ENCODE results near the gene LAMTOR3. TPM values are rescaled to one million over a fixed set of nuclear protein-coding genes. Genes with fewer than 3 reads are reported as not detected.

LAMTOR3 gene
- total RNA-seq, 1 experiment from 2014 or later, result 30.6 TPM

DNA sequence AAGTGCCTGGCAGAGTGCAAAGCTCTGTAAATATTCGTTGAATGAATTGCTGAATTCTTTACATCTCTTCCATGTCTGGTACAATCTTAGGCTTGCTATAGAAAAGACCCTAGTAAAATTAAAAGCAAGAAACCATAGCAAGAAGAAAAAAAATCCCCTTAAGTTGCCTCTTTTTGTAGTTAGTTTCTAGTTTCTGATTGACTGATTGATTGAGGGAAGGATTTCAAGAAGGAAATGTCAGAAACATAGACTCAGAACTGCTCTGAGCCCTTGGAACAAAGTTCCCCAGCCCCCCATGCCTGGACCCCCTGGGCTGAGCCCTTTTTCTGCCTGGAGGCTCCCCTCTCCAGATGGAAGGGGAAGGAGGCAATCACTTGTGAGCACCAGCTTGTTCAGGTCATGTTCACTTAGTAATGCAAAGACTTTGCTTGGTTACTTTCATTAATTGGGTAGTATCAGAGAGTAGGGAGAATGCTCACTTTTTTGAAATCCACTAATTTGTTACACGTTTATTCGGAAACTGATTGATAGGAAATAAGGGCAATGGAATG, 42.0 kb downstream of the LAMTOR3 start:
- H2BK20ac ChIP-seq (ENCODE audit: low read depth, low read length, poor library complexity, severe bottlenecking), result no peak overlapping the region
- TF ChIP-seq, protein P1, sequence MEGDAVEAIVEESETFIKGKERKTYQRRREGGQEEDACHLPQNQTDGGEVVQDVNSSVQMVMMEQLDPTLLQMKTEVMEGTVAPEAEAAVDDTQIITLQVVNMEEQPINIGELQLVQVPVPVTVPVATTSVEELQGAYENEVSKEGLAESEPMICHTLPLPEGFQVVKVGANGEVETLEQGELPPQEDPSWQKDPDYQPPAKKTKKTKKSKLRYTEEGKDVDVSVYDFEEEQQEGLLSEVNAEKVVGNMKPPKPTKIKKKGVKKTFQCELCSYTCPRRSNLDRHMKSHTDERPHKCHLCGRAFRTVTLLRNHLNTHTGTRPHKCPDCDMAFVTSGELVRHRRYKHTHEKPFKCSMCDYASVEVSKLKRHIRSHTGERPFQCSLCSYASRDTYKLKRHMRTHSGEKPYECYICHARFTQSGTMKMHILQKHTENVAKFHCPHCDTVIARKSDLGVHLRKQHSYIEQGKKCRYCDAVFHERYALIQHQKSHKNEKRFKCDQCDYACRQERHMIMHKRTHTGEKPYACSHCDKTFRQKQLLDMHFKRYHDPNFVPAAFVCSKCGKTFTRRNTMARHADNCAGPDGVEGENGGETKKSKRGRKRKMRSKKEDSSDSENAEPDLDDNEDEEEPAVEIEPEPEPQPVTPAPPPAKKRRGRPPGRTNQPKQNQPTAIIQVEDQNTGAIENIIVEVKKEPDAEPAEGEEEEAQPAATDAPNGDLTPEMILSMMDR (conservative IDR thresholded peaks at IDR 0.05), result no peak
- no peaks in the 10 kb centered on the region; a peak in 1 of 5 replicates for H3K9me3 Mint-ChIP-seq
- H3K4me2 ChIP-seq (ENCODE audit: insufficient read depth, insufficient read length, low read length), result no peak overlapping the region
- no peak overlapping the region for H4K91ac ChIP-seq (ENCODE audit: insufficient read length, low read depth, low read length)
- H3K4me3 Mint-ChIP-seq, result no peak overlapping the region
- peaks cover 7 to 11% of the 10 kb centered on the region in 2 experiments for H3K4me1 Mint-ChIP-seq
- H4K8ac ChIP-seq (replicated peaks; ENCODE audit: insufficient read length, low read depth, low read length), result no peak overlapping the region
- H3K9me3 ChIP-seq (ENCODE audit: control insufficient read depth, low read depth, low read length), result no peaks in the 10 kb centered on the region
- H3K18ac ChIP-seq (ENCODE audit: insufficient read length, low read depth, low read length), result no peak overlapping the region
- no peaks in the 10 kb centered on the region for H3K23me2 ChIP-seq (ENCODE audit: insufficient read length, low read depth, low read length, poor library complexity, severe bottlenecking)
- H3K27ac ChIP-seq (ENCODE audit: insufficient read length, low read depth, low read length), result no peak overlapping the region
- no peak overlapping the region for H3K27ac Mint-ChIP-seq
- no peak overlapping the region for H3T11ph ChIP-seq (ENCODE audit: low read length)
- H2AFZ ChIP-seq (ENCODE audit: low read length), result no peak overlapping the region
- no peak overlapping the region for H3K9ac ChIP-seq (ENCODE audit: extremely low read depth, insufficient read length, low read length)
- no peak overlapping the region for H2BK5ac ChIP-seq (ENCODE audit: insufficient read length, low read length)
- no peaks in the 10 kb centered on the region for H3K36me3 Mint-ChIP-seq (ENCODE audit: insufficient read depth in 1 of 3, low read depth in 3 of 3)
- H3K4me1 ChIP-seq (ENCODE audit: insufficient read depth, low read length), result no peaks in the 10 kb centered on the region
- H3K79me1 ChIP-seq (ENCODE audit: insufficient read depth, low read depth, low read length, poor library complexity, severe bottlenecking), result no peaks in the 10 kb centered on the region
- H3K27me3 ChIP-seq (ENCODE audit: insufficient read depth, low read length), result no peaks in the 10 kb centered on the region
- H3K4ac ChIP-seq (ENCODE audit: low read depth, low read length), result no peak overlapping the region
- H3K27me3 Mint-ChIP-seq (ENCODE audit: low read depth), result no peaks in the 10 kb centered on the region; the same call in 1 of the 2 replicates
- WGBS (ENCODE audit: extremely low coverage, insufficient read length, low lambda C conversion rate), result no CpG with 5 or more reads among the region's 3 CpGs
- no peaks in the 10 kb centered on the region for H3K79me2 ChIP-seq (ENCODE audit: insufficient read depth, low read length)
- no peak overlapping the region for H3K23ac ChIP-seq (ENCODE audit: insufficient read length, low read depth, low read length)
- no peak overlapping the region for H2BK12ac ChIP-seq (ENCODE audit: insufficient read length, low read depth, low read length)
- H3K56ac ChIP-seq (ENCODE audit: insufficient read length, low read depth, low read length), result no peak overlapping the region
- H2BK120ac ChIP-seq (ENCODE audit: low read depth, low read length, poor library complexity, severe bottlenecking), result no peak overlapping the region
- H2AK5ac ChIP-seq (ENCODE audit: insufficient read length, low read length), result no peak overlapping the region
- H3K14ac ChIP-seq (ENCODE audit: insufficient read depth, low read length), result no peak overlapping the region
- DNase-seq, result no peak
- H4K5ac ChIP-seq (ENCODE audit: insufficient read length, low read depth, low read length), result no peak overlapping the region
- no peak overlapping the region for H2BK15ac ChIP-seq (ENCODE audit: low read depth, low read length)
- H4K20me1 ChIP-seq (ENCODE audit: control insufficient read depth, insufficient read depth, insufficient read length), result no peaks in the 10 kb centered on the region

Data from H9 (cell line).